Measurements from ENCODE around the gene GCFC2. TPM values are rescaled to one million over a fixed set of nuclear protein-coding genes. Genes with fewer than 3 reads are reported as not detected.
"Not testable (repeated sequence)": the region's sequence is repeated elsewhere in the genome, so short reads cannot be mapped to it uniquely, and the experiment has no call there.

The GCFC2 gene
- total RNA-seq, 4 donors from 2014 or later, result 39.2 to 48.1 (median 43.7) TPM

DNA sequence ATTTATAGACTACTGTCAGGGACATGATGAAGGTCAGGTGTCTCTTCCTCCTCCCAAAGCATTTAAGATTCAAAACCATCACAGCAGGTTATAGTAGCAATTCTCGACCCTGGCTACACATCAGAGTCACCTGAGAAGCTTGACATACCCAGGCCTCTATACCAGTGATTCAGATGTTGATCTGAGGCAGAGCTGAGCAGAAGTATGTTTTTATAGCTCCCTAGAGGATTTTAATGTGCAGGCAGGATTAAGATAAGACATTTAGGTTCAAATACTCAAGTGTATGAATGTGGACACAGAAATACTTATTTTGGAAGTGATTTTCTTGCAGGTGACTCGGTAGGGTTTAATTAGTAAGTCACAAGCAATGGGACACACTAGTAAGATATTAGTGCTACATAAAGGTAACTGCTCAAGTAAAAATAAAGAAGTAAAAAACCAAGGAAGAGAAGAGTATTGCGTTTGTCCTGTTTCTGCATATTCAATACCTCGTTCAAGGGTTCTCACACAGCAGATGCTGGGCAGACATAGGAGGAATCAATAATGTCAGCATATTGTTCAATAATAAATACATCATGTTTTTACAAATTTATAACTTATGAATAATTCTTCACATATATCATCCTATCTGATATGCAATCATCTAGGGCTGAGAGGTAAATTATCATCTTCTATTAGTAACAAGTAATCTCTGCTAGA, 7.0 kb downstream of the GCFC2 start:
- ATAC-seq (no peak), DNase-seq (no peak)
- Histone ChIP-seq H3K36me3 (peaks cover 0 to 74% of the 10 kb centered on the region in 2 donors), H3K4me1 (peaks cover 8 to 13% of the 10 kb centered on the region in 2 donors), H3K27me3 (no peaks in the 10 kb centered on the region), H3K9me3 (no peaks in the 10 kb centered on the region), H3K4me3 (no peak overlapping the region), H3K27ac (no peak overlapping the region)
- intact Hi-C loops (cut with DNase I; ENCODE audit: low total_unique reads), result no loop called here
- in situ Hi-C loops (cut with MboI; ENCODE audit: low sequenced_read_pairs in 4 of 4), result no loop called here
- no peak for TF ChIP-seq CTCF (IDR thresholded peaks at IDR 0.05 in 4 of 5, conservative IDR thresholded peaks at IDR 0.05 in 1 of 5)
- TF ChIP-seq POLR2A (IDR thresholded peaks at IDR 0.05), result no peak

GRCh38 chr2:75702593-75702992, 8.1 kb downstream of the GCFC2 start:
- in situ Hi-C loops (cut with MboI; ENCODE audit: low sequenced_read_pairs in 4 of 4), result no loop called here
- Histone ChIP-seq H3K27ac (no peak overlapping the region), H3K36me3 (peaks cover 0 to 86% of the 10 kb centered on the region in 2 donors), H3K9me3 (no peaks in the 10 kb centered on the region), H3K27me3 (no peaks in the 10 kb centered on the region), H3K4me1 (peaks cover under 1 to 6% of the 10 kb centered on the region in 2 donors), H3K4me3 (no peak overlapping the region)
- intact Hi-C loops (cut with DNase I; ENCODE audit: low total_unique reads), result no loop called here
- TF ChIP-seq CTCF (IDR thresholded peaks at IDR 0.05 in 4 of 5, conservative IDR thresholded peaks at IDR 0.05 in 1 of 5) (no peak), POLR2A (IDR thresholded peaks at IDR 0.05) (no peak)
- DNase-seq, result no peak
- no peak for ATAC-seq

- in situ Hi-C loops (cut with MboI; ENCODE audit: low sequenced_read_pairs in 4 of 4), result no loop called here
- no peak for ATAC-seq
Observed at GRCh38 chr2:75698918-75699317, 11.8 kb downstream of the GCFC2 start.

GRCh38 chr2:75688196-75688595, 22.5 kb downstream of the GCFC2 start:
- in situ Hi-C loops (cut with MboI; ENCODE audit: low sequenced_read_pairs in 4 of 4), result no loop called here
- Histone ChIP-seq H3K4me1 (no peaks in the 10 kb centered on the region), H3K27me3 (no peaks in the 10 kb centered on the region), H3K36me3 (peaks cover 0 to 63% of the 10 kb centered on the region in 2 donors), H3K27ac (no peak overlapping the region), H3K4me3 (no peak overlapping the region), H3K9me3 (no peaks in the 10 kb centered on the region)
- no peak for DNase-seq
- no peak for ATAC-seq
- TF ChIP-seq POLR2A (IDR thresholded peaks at IDR 0.05) (no peak), CTCF (IDR thresholded peaks at IDR 0.05 in 4 of 5, conservative IDR thresholded peaks at IDR 0.05 in 1 of 5) (no peak)
- intact Hi-C loops (cut with DNase I; ENCODE audit: low total_unique reads), result no loop called here

More at GRCh38 chr2:75698918-75699317, 11.8 kb downstream of the GCFC2 start:
- Histone ChIP-seq H3K27ac (no peak overlapping the region), H3K4me1 (no peaks in the 10 kb centered on the region), H3K36me3 (peaks cover 0 to 94% of the 10 kb centered on the region in 2 donors), H3K4me3 (no peak overlapping the region), H3K9me3 (no peaks in the 10 kb centered on the region), H3K27me3 (no peaks in the 10 kb centered on the region)
- no peak for DNase-seq
- TF ChIP-seq CTCF (IDR thresholded peaks at IDR 0.05 in 4 of 5, conservative IDR thresholded peaks at IDR 0.05 in 1 of 5) (no peak), POLR2A (IDR thresholded peaks at IDR 0.05) (no peak)
- intact Hi-C loops (cut with DNase I; ENCODE audit: low total_unique reads), result no loop called here

DNA sequence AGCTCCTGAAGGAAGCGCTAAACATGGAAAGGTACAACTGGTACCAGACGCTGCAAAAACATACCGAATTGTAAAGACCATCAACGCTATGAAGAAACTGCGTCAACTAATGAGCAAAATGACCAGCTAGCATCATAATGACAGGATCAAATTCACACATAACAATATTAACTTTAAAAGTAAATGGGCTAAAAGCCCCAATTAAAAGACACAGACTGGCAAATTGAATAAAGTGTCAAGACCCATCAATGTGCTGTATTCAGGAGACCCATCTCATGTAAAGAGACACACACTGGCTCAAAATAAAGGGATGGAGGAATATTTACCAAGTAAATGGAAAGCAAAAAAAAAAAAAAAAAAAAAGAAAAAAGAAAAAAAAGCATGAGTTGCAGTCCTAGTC, 27.3 kb downstream of the GCFC2 start:
- intact Hi-C loops (cut with DNase I; ENCODE audit: low total_unique reads); ATAC-seq: not testable (repeated sequence)
- in situ Hi-C loops (cut with MboI; ENCODE audit: low sequenced_read_pairs in 4 of 4), result loop anchor here in 1 of 4 donors (5.0 kb wide), 1 partner anchor 46 kb away; no protein-coding TSS in a partner anchor

More for the DNA sequence above, 27.3 kb downstream of the GCFC2 start:
- H3K36me3 ChIP-seq, result peaks cover 0 to 33% of the 10 kb centered on the region in 2 donors
- not testable (repeated sequence) for H3K4me1 ChIP-seq, H3K27ac ChIP-seq, H3K4me3 ChIP-seq, H3K9me3 ChIP-seq, H3K27me3 ChIP-seq, DNase-seq

All from gastrocnemius medialis (tissue), 4 donors.